Peyer's patch (tissue), 4 donors: ENCODE results near the gene FNDC3B.

Experiments used
- POLR2A ChIP-seq, 2 donors: fragments of 450-650 bp; IDR thresholded peaks; one replicate each; pipeline ENCODE4 v1.5.1; 2017; ENCODE audit warnings: antibody characterized with exemption in 2 of 2, mild to moderate bottlenecking in 2 of 2, moderate library complexity in 2 of 2
- TF ChIP-seq, protein P1 (sequence below), 6 experiments: fragments of 450-650 bp in 4 of 6; fragments of 200-600 bp in 2 of 6; sonication (generic) in 1 of 6; IDR thresholded peaks; one replicate each; pipeline ENCODE4 v1.5.1; 2017 to 2019; ENCODE audit warnings: antibody characterized with exemption in 6 of 6, mild to moderate bottlenecking in 3 of 6, moderate library complexity in 1 of 6

DNA sequence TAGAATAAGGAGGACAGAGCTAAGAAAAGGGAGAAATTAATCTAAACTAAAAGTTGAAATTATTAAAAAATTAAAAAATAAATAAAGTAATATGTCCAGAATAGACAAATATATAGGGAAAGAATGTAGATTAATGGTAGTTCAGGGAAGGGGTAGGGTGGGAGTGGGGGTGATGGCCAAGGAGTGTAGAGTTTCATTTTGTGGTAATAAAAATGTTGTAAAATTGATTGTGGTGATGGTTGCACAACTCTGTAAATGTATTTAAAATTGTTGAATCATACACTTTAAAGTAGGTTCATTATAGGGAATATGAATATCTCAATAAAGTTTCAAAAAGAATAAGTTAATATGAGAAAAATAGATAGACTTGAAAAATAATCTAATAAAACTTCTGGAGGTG is 21.0 kb upstream of the FNDC3B start:
- TF ChIP-seq, protein P1, sequence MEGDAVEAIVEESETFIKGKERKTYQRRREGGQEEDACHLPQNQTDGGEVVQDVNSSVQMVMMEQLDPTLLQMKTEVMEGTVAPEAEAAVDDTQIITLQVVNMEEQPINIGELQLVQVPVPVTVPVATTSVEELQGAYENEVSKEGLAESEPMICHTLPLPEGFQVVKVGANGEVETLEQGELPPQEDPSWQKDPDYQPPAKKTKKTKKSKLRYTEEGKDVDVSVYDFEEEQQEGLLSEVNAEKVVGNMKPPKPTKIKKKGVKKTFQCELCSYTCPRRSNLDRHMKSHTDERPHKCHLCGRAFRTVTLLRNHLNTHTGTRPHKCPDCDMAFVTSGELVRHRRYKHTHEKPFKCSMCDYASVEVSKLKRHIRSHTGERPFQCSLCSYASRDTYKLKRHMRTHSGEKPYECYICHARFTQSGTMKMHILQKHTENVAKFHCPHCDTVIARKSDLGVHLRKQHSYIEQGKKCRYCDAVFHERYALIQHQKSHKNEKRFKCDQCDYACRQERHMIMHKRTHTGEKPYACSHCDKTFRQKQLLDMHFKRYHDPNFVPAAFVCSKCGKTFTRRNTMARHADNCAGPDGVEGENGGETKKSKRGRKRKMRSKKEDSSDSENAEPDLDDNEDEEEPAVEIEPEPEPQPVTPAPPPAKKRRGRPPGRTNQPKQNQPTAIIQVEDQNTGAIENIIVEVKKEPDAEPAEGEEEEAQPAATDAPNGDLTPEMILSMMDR (IDR thresholded peaks at IDR 0.05) = no peak
- TF ChIP-seq POLR2A (IDR thresholded peaks at IDR 0.05) = no peak
